SK-N-SH (cell line): Measurements from ENCODE around the gene FAM181A. TPM values are rescaled to one million over a fixed set of nuclear protein-coding genes. Genes with fewer than 3 reads are reported as not detected.

Experiments used
- CTCF ChIA-PET: fragments of 300-600, 350-600 bp; formaldehyde crosslinking; extraction: SDS; loops from one replicate; lab custom pipeline; 2021; lab: Yijun Ruan, JAX
- POLR2A ChIA-PET: fragments of 350-600 bp; sonication (Branson Sonifier 250); formaldehyde crosslinking; extraction: SDS; loops from one replicate; lab custom pipeline; 2020; ENCODE audit warnings: antibody characterized with exemption, inconsistent platforms; lab: Yijun Ruan, JAX
- DNase-seq: peaks from one replicate; pipeline ENCODE4 v3.0.0; 2012
- H2AFZ ChIP-seq: fragments of 200-600 bp; sonication (generic); 2 replicates; pipeline ENCODE4 v1.8.1; 2016; ENCODE audit warnings: antibody characterized with exemption, mild to moderate bottlenecking, low read depth
- H3F3A ChIP-seq: fragments of 200-600 bp; sonication (generic); replicated peaks from 2 replicates; pipeline ENCODE3; 2016; ENCODE audit warnings: antibody characterized with exemption, mild to moderate bottlenecking; ENCODE audit not compliant: insufficient read depth
- H3K27ac ChIP-seq, 2 experiments: fragments of 200-500 bp in 1 of 2; fragments of 200-600 bp in 1 of 2; sonication (Bioruptor generic) in 1 of 2; sonication (generic), shearing (Covaris generic) in 1 of 2; 2 replicates each; pipeline versions ENCODE4 v1.5.1 to v1.6.1; 2014 to 2016; ENCODE audit warnings: low read depth in 2 of 2, inconsistent platforms in 1 of 2, low read length in 1 of 2, mild to moderate bottlenecking in 1 of 2, mixed read lengths in 1 of 2
- H3K27me3 ChIP-seq: fragments of 200-600 bp; sonication (generic), shearing (Covaris generic); 2 replicates; pipeline ENCODE4 v1.6.1; 2016; ENCODE audit warnings: mixed run types; ENCODE audit not compliant: insufficient read depth
- H3K36me3 ChIP-seq, 2 experiments: fragments of 200-500 bp in 1 of 2; fragments of 200-600 bp in 1 of 2; sonication (Bioruptor generic) in 1 of 2; sonication (generic) in 1 of 2; replicated peaks in 1 of 2; 2 replicates each; pipeline versions ENCODE3 to v1.5.1; 2014 to 2016; ENCODE audit warnings: low read length in 1 of 2, mild to moderate bottlenecking in 1 of 2; ENCODE audit not compliant: insufficient read depth in 2 of 2, control insufficient read depth in 1 of 2
- H3K4me1 ChIP-seq, 2 experiments: fragments of 200-500 bp in 1 of 2; fragments of 200-600 bp in 1 of 2; sonication (Bioruptor generic) in 1 of 2; sonication (generic), shearing (Covaris generic) in 1 of 2; 2 replicates each; pipeline versions ENCODE4 v1.5.1 to v1.6.1; 2014 to 2016; ENCODE audit warnings: low read depth in 1 of 2, low read length in 1 of 2, mixed run types in 1 of 2; ENCODE audit not compliant: insufficient read depth in 2 of 2, control insufficient read depth in 1 of 2
- H3K4me2 ChIP-seq: fragments of 200-600 bp; sonication (generic), shearing (Covaris generic); 2 replicates; pipeline ENCODE4 v1.6.1; 2017; ENCODE audit warnings: mixed run types
- H3K4me3 ChIP-seq, 2 experiments: fragments of 200-500 bp in 1 of 2; fragments of 200-600 bp in 1 of 2; sonication (Bioruptor generic) in 1 of 2; sonication (generic), shearing (Covaris generic) in 1 of 2; 2 replicates each; pipeline versions ENCODE4 v1.5.1 to v1.8.1; 2014 to 2016; ENCODE audit warnings: low read depth in 2 of 2, inconsistent platforms in 1 of 2, low read length in 1 of 2, mild to moderate bottlenecking in 1 of 2, mixed read lengths in 1 of 2, moderate library complexity in 1 of 2
- H3K79me2 ChIP-seq: fragments of 200-600 bp; sonication (generic); 2 replicates; pipeline ENCODE4 v1.8.1; 2017; ENCODE audit warnings: mild to moderate bottlenecking; ENCODE audit not compliant: insufficient read depth
- H3K9ac ChIP-seq: fragments of 200-600 bp; sonication (generic); 2 replicates; pipeline ENCODE4 v1.6.1; 2017; ENCODE audit warnings: mixed run types
- H3K9me2 ChIP-seq: fragments of 200-600 bp; sonication (generic); 2 replicates; pipeline ENCODE4 v1.6.1; 2017; ENCODE audit warnings: mixed run types
- H3K9me3 ChIP-seq: fragments of 200-600 bp; sonication (generic); 2 replicates; pipeline ENCODE4 v1.6.1; 2017; ENCODE audit warnings: mixed run types, mild to moderate bottlenecking, moderate library complexity
- H4K20me1 ChIP-seq: fragments of 200-600 bp; sonication (generic); 2 replicates; pipeline ENCODE4 v1.6.1; 2017; ENCODE audit warnings: mild to moderate bottlenecking, mixed run types; ENCODE audit not compliant: insufficient read depth
- FOXJ3 ChIP-seq: sonication (generic); formaldehyde crosslinking; IDR thresholded peaks from 2 replicates; pipeline ENCODE4 v1.5.1; 2020; ENCODE audit warnings: mild to moderate bottlenecking, missing genetic modification reagents
- FOXM1 ChIP-seq: IDR thresholded peaks from 2 replicates; pipeline ENCODE4 v1.4.0; 2012; ENCODE audit warnings: low read depth, mild to moderate bottlenecking
- GABPA ChIP-seq: IDR thresholded peaks from 2 replicates; pipeline ENCODE4 v1.4.0; 2012; ENCODE audit warnings: low read depth, mild to moderate bottlenecking
- GATA2 ChIP-seq: sonication (generic); formaldehyde crosslinking; IDR thresholded peaks from 2 replicates; pipeline ENCODE4 v1.5.0; 2020; ENCODE audit warnings: mild to moderate bottlenecking, missing genetic modification reagents
- IRF3 ChIP-seq: fragments of 150-350 bp; IDR thresholded peaks from 2 replicates; pipeline ENCODE4 v1.6.1; 2016; ENCODE audit warnings: mild to moderate bottlenecking, low read depth, low read length
- JUND ChIP-seq: IDR thresholded peaks from 2 replicates; pipeline ENCODE4 v1.4.0; 2012
- MXI1 ChIP-seq: IDR thresholded peaks from 2 replicates; pipeline ENCODE4 v1.6.1; 2012; ENCODE audit warnings: mild to moderate bottlenecking, low read depth, low read length, improper control_type of control experiment
- NFIC ChIP-seq: IDR thresholded peaks from 2 replicates; pipeline ENCODE4 v1.4.0; 2012; ENCODE audit warnings: borderline replicate concordance
- RAD21 ChIP-seq: IDR thresholded peaks from 2 replicates; pipeline ENCODE4 v1.6.1; 2012; ENCODE audit warnings: mild to moderate bottlenecking, low read length
- RFX5 ChIP-seq: IDR thresholded peaks from 2 replicates; pipeline ENCODE4 v1.6.1; 2012; ENCODE audit warnings: mild to moderate bottlenecking, improper control_type of control experiment, low read length
- SIN3A ChIP-seq: IDR thresholded peaks from 2 replicates; pipeline ENCODE4 v1.6.1; 2012; ENCODE audit warnings: low read depth, mild to moderate bottlenecking, low read length, moderate library complexity, borderline replicate concordance
- SMC3 ChIP-seq: IDR thresholded peaks from 2 replicates; pipeline ENCODE4 v1.6.1; 2012; ENCODE audit warnings: low read depth, low read length, improper control_type of control experiment
- USF1 ChIP-seq: IDR thresholded peaks from 2 replicates; pipeline ENCODE4 v1.4.0; 2012; ENCODE audit warnings: low read depth, borderline replicate concordance
- USF2 ChIP-seq: fragments of 150-350 bp; IDR thresholded peaks from 2 replicates; pipeline ENCODE4 v1.6.1; 2017; ENCODE audit warnings: antibody characterized with exemption, low read length, low read depth, borderline replicate concordance
- WGBS: methylation state at CpG from one replicate; pipeline ENCODE4 v1.1.6; 2017; ENCODE audit warnings: low lambda C conversion rate; 5-methylcytosine and 5-hydroxymethylcytosine counted together
- polyA plus RNA-seq, 3 experiments: library from polyadenylated mRNA; depleted of rRNA; stranded (reverse); fragments of >200 nt; gene quantifications; 2 replicates each; pipeline ENCODE4 v1.2.3, GENCODE V29; 2012
- TF ChIP-seq, protein P1 (sequence below): fragments of 200-600 bp; sonication (generic); IDR thresholded peaks from 2 replicates; pipeline ENCODE4 v1.6.1; 2017; ENCODE audit warnings: antibody characterized with exemption, mild to moderate bottlenecking, moderate library complexity

FAM181A gene
- polyA plus RNA-seq, 1 of the 3 experiments (the other 2 are of a cell fraction) = not detected

- whole genome bisulfite sequencing = 50% methylated on average over 25 of the region's 46 CpGs
- H3K79me2 ChIP-seq = no peaks in the 10 kb centered on the region
- no peaks in the 10 kb centered on the region for H3K36me3 ChIP-seq
- no peak overlapping the region for H3K27ac ChIP-seq
- no peak overlapping the region for H2AFZ ChIP-seq
- peak overlapping the region; percentile 64; the same call in 1 of the 2 replicates for H3K4me2 ChIP-seq
- peak overlapping the region in 1 of 2 experiments; percentile 39; a peak in 1 of 4 replicates for H3K4me3 ChIP-seq
- H3K9ac ChIP-seq = no peak overlapping the region
- POLR2A ChIA-PET = no interaction called here
- CTCF ChIA-PET = interaction anchor here (0.7 to 7.8 kb wide), 68 partner anchors 8 to 1543 kb away, joined by 3 to 219 read pairs (median 5); partner anchors contain the start of genes ASB2, CCDC197, FAM181A and IFI27L2
- TF ChIP-seq FOXM1 (no peak), SIN3A (no peak), JUND (no peak), IRF3 (no peak), USF1 (no peak), FOXJ3 (no peak)
- no peak for DNase-seq
- no peaks in the 10 kb centered on the region for H3K9me3 ChIP-seq
- H3K27me3 ChIP-seq = peaks cover 41% of the 10 kb centered on the region
- H3F3A ChIP-seq = peaks cover 6% of the 10 kb centered on the region
- no peaks in the 10 kb centered on the region for H4K20me1 ChIP-seq
- H3K9me2 ChIP-seq = no peaks in the 10 kb centered on the region
- H3K4me1 ChIP-seq = peaks cover 9 to 11% of the 10 kb centered on the region in 2 experiments; a peak in 3 of 4 replicates
Measured at GRCh38 chr14:93938751-93939303, 11.7 kb downstream of the FAM181A start.

GRCh38 chr14:93939304-93940229 lies 12.4 kb downstream of the FAM181A start:
- H2AFZ ChIP-seq = 0 out of 2 replicates have a peak overlapping the region, but pooled peaks have one; percentile 11

More at GRCh38 chr14:93939304-93940229, 12.4 kb downstream of the FAM181A start:
- Histone ChIP-seq H3K4me2 (peak overlapping the region; percentile 64; the same call in 1 of the 2 replicates), H3K9me2 (no peaks in the 10 kb centered on the region), H3K36me3 (no peaks in the 10 kb centered on the region), H3K4me1 (peaks cover 9 to 18% of the 10 kb centered on the region in 2 experiments; a peak in 3 of 4 replicates), H3F3A (peaks cover 6% of the 10 kb centered on the region), H3K9me3 (no peaks in the 10 kb centered on the region), H3K9ac (no peak overlapping the region), H3K4me3 (peak overlapping the region; percentile 39 to 51), H3K27me3 (peaks cover 39% of the 10 kb centered on the region), H4K20me1 (no peaks in the 10 kb centered on the region), H3K27ac (no peak overlapping the region), H3K79me2 (no peaks in the 10 kb centered on the region)
- no peak for TF ChIP-seq USF2
- TF ChIP-seq MXI1 = 0 out of 2 replicates have a peak, but pooled peaks have one; percentile 9
- no peak for TF ChIP-seq NFIC
- TF ChIP-seq RAD21 = peak; percentile 83
- peak; percentile 21; the same call in 1 of the 2 replicates for TF ChIP-seq GATA2 (CRISPR knock-in tag)
- TF ChIP-seq, protein P1, sequence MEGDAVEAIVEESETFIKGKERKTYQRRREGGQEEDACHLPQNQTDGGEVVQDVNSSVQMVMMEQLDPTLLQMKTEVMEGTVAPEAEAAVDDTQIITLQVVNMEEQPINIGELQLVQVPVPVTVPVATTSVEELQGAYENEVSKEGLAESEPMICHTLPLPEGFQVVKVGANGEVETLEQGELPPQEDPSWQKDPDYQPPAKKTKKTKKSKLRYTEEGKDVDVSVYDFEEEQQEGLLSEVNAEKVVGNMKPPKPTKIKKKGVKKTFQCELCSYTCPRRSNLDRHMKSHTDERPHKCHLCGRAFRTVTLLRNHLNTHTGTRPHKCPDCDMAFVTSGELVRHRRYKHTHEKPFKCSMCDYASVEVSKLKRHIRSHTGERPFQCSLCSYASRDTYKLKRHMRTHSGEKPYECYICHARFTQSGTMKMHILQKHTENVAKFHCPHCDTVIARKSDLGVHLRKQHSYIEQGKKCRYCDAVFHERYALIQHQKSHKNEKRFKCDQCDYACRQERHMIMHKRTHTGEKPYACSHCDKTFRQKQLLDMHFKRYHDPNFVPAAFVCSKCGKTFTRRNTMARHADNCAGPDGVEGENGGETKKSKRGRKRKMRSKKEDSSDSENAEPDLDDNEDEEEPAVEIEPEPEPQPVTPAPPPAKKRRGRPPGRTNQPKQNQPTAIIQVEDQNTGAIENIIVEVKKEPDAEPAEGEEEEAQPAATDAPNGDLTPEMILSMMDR = peak; percentile 77
- peak; percentile 87 for TF ChIP-seq SMC3
- TF ChIP-seq RFX5 = no peak
- TF ChIP-seq GABPA = no peak
- ChIA-PET POLR2A (interaction anchor here (0.9 kb wide), 1 partner anchor 62 kb away, joined by 4 read pairs; no protein-coding TSS in a partner anchor), CTCF (interaction anchor here (0.7 to 7.8 kb wide), 81 partner anchors 9 to 1542 kb away, joined by 3 to 219 read pairs (median 5); partner anchors contain the start of genes ASB2, CCDC197, FAM181A and IFI27L2)
- DNase-seq = peak; percentile 96
- 14% methylated on average over 28 of the region's 84 CpGs for WGBS
